ENCODE measurements around the gene UBP1. TPM values are rescaled to one million over a fixed set of nuclear protein-coding genes. Genes with fewer than 3 reads are reported as not detected.
A peak's percentile ranks its signal among the peaks of the same experiment; 100 is the strongest.
"Not testable (repeated sequence)": the region's sequence is repeated elsewhere in the genome, so short reads cannot be mapped to it uniquely, and the experiment has no call there.

UBP1 gene
- total RNA-seq, 1 experiment from 2014 or later, result 68.3 TPM

DNA sequence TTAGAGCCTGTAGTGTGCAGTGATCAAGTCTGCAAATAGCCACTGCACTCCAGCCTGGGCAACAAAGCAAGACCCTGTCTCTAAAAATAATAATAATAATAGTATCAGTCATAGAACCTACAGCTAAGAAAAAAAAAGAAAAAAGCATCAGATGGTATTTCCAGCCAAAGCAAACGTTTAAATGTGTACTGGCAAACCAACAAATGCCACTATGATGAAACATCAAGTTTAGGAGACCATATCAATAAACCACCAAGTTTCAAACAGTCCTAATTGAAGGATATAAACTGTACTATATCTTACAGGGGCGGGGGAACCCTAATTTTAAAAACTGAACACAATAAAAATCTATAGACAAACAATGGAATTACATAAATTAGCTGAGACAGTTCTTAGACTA lies 6.4 kb downstream of the UBP1 start:
- H3K9me3 Mint-ChIP-seq (ENCODE audit: low read depth, unreplicated experiment), result no peaks in the 10 kb centered on the region
- H3K4me3 Mint-ChIP-seq (ENCODE audit: low read depth, unreplicated experiment), result no peak overlapping the region
- no peaks in the 10 kb centered on the region for H3K27me3 Mint-ChIP-seq (ENCODE audit: unreplicated experiment)
- peaks cover 32% of the 10 kb centered on the region for H3K4me1 Mint-ChIP-seq (ENCODE audit: low read depth, unreplicated experiment)
- H3K36me3 Mint-ChIP-seq (ENCODE audit: insufficient read depth, unreplicated experiment), result peaks cover 13% of the 10 kb centered on the region
- intact Hi-C loops (cut with micrococcal nuclease; ENCODE audit: unreplicated experiment), result no loop called here
- DNase-seq, result no peak
- CTCF ChIA-PET, result interaction anchor here (0.7 kb wide), 2 partner anchors 75 to 302 kb away, joined by 3 to 5 read pairs; no protein-coding TSS in a partner anchor
- BruUV-seq (replicated peaks), result no TSS peak
- H3K27ac Mint-ChIP-seq (ENCODE audit: unreplicated experiment), result no peak overlapping the region
- no peak for TF ChIP-seq CTCF (IDR thresholded peaks at IDR 0.05; ENCODE audit: unreplicated experiment)

- H3K27ac Mint-ChIP-seq (ENCODE audit: unreplicated experiment), result peak overlapping the region; percentile 16
- H3K9me3 Mint-ChIP-seq (ENCODE audit: low read depth, unreplicated experiment), result no peaks in the 10 kb centered on the region
- intact Hi-C loops (cut with micrococcal nuclease; ENCODE audit: unreplicated experiment), result no loop called here
- no peak for TF ChIP-seq CTCF (IDR thresholded peaks at IDR 0.05; ENCODE audit: unreplicated experiment)
- peaks cover 33% of the 10 kb centered on the region for H3K4me1 Mint-ChIP-seq (ENCODE audit: low read depth, unreplicated experiment)
- H3K27me3 Mint-ChIP-seq (ENCODE audit: unreplicated experiment), result no peaks in the 10 kb centered on the region
- CTCF ChIA-PET, result no interaction called here
- H3K36me3 Mint-ChIP-seq (ENCODE audit: insufficient read depth, unreplicated experiment), result no peaks in the 10 kb centered on the region
- no TSS peak for BruUV-seq (replicated peaks)
- DNase-seq, result no peak
- no peak overlapping the region for H3K4me3 Mint-ChIP-seq (ENCODE audit: low read depth, unreplicated experiment)
These were observed 9.6 kb downstream of the UBP1 start for GRCh38 chr3:33430571-33430970.

DNA sequence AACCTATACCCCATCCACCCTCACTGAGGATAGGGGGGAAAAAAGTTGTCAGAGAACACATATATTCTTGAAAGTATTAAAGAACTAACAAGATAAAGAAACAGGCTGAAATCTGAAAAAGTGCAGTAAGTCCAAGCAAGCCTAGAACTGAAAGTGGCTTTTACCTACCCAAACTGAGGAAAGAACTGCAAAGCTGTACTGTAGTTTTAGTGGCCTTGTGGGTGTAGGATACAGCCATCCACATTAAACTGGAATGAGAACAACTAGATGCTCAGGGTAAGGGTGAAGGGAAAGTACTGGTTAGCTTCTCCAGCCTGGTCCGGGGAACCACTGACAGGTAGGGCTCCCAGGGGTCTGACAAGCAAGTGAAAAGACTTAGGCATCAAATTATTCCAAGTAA lies 10.1 kb downstream of the UBP1 start:
- intact Hi-C loops (cut with micrococcal nuclease; ENCODE audit: unreplicated experiment), result no loop called here
- Mint-ChIP-seq H3K27me3 (ENCODE audit: unreplicated experiment) (no peaks in the 10 kb centered on the region), H3K4me1 (ENCODE audit: low read depth, unreplicated experiment) (peaks cover 33% of the 10 kb centered on the region), H3K4me3 (ENCODE audit: low read depth, unreplicated experiment) (no peak overlapping the region), H3K36me3 (ENCODE audit: insufficient read depth, unreplicated experiment) (no peaks in the 10 kb centered on the region), H3K27ac (ENCODE audit: unreplicated experiment) (no peak overlapping the region), H3K9me3 (ENCODE audit: low read depth, unreplicated experiment) (no peaks in the 10 kb centered on the region)
- no TSS peak for BruUV-seq (replicated peaks)
- DNase-seq, result no peak
- CTCF ChIA-PET, result interaction anchor here (1.0 kb wide), 1 partner anchor 7 kb away, joined by 5 read pairs; no protein-coding TSS in a partner anchor
- TF ChIP-seq CTCF (IDR thresholded peaks at IDR 0.05; ENCODE audit: unreplicated experiment), result no peak

DNA sequence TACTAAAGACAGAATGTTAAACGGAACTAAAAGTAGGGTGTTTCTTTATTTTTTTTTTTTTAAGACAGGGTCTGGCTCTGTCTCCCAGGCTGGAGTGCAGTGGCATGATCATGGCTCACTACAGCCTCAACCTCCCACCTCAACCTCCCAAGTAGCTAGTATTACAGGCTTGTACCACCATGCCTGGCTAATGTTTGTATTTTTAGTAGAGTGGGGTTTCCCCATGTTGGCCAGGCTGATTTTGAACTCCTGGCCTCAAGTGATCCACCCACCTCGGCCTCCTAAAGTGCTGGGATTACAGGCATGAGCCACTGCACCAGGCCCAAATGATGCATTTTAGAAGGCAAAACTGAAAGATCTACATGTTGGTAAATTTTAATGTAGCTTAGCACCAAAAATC lies 10.9 kb downstream of the UBP1 start:
- H3K27me3 Mint-ChIP-seq (ENCODE audit: unreplicated experiment); H3K36me3 Mint-ChIP-seq (ENCODE audit: insufficient read depth, unreplicated experiment); DNase-seq; BruUV-seq (replicated peaks); intact Hi-C loops (cut with micrococcal nuclease; ENCODE audit: unreplicated experiment); H3K4me3 Mint-ChIP-seq (ENCODE audit: low read depth, unreplicated experiment); H3K9me3 Mint-ChIP-seq (ENCODE audit: low read depth, unreplicated experiment): not testable (repeated sequence)
- Mint-ChIP-seq H3K4me1 (ENCODE audit: low read depth, unreplicated experiment) (peaks cover 33% of the 10 kb centered on the region), H3K27ac (ENCODE audit: unreplicated experiment) (peak overlapping the region; percentile 59)
- CTCF ChIA-PET, result interaction anchor here (1.0 to 1.1 kb wide), 2 partner anchors 8 to 10 kb away, joined by 3 to 5 read pairs; no protein-coding TSS in a partner anchor

DNA sequence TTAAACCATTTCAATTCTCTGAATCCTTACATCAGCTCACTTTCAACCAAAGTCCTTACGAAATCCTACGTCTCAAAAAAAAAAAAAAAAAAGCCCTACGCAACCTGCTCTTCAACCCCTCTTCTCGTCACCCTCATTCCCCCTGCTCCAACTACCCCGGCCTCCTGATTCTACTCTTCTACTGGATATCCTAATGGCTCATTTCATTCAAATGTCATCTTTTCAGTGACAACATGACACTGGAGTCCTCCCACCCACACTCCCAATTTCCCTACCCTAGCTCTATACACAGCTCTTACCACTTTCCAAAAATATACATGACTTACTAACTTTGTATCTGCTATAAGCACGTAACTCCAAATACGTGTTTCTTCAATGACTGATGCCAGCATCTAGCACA lies 11.5 kb downstream of the UBP1 start:
- BruUV-seq (replicated peaks), result no TSS peak
- no peaks in the 10 kb centered on the region for H3K27me3 Mint-ChIP-seq (ENCODE audit: unreplicated experiment)
- TF ChIP-seq CTCF (IDR thresholded peaks at IDR 0.05; ENCODE audit: unreplicated experiment), result no peak
- CTCF ChIA-PET, result interaction anchor here (1.0 to 1.1 kb wide), 2 partner anchors 9 to 10 kb away, joined by 3 to 5 read pairs; no protein-coding TSS in a partner anchor
- peak overlapping the region; percentile 22 for H3K4me3 Mint-ChIP-seq (ENCODE audit: low read depth, unreplicated experiment)
- H3K36me3 Mint-ChIP-seq (ENCODE audit: insufficient read depth, unreplicated experiment), result no peaks in the 10 kb centered on the region
- intact Hi-C loops (cut with micrococcal nuclease; ENCODE audit: unreplicated experiment), result no loop called here
- no peaks in the 10 kb centered on the region for H3K9me3 Mint-ChIP-seq (ENCODE audit: low read depth, unreplicated experiment)
- DNase-seq, result no peak
- H3K27ac Mint-ChIP-seq (ENCODE audit: unreplicated experiment), result peak overlapping the region; percentile 59
- H3K4me1 Mint-ChIP-seq (ENCODE audit: low read depth, unreplicated experiment), result peaks cover 33% of the 10 kb centered on the region
